GM21367 (cell line): ENCODE results near the gene KLHL7.
"Not testable (repeated sequence)": the region's sequence is repeated elsewhere in the genome, so short reads cannot be mapped to it uniquely, and the experiment has no call there.

Experiments used
- ATAC-seq: cut with Tn5 transposase; IDR thresholded peaks from one replicate; pipeline ENCODE4 v1.9.1; 2021; ENCODE audit not compliant: unreplicated experiment

Gene KLHL7

DNA sequence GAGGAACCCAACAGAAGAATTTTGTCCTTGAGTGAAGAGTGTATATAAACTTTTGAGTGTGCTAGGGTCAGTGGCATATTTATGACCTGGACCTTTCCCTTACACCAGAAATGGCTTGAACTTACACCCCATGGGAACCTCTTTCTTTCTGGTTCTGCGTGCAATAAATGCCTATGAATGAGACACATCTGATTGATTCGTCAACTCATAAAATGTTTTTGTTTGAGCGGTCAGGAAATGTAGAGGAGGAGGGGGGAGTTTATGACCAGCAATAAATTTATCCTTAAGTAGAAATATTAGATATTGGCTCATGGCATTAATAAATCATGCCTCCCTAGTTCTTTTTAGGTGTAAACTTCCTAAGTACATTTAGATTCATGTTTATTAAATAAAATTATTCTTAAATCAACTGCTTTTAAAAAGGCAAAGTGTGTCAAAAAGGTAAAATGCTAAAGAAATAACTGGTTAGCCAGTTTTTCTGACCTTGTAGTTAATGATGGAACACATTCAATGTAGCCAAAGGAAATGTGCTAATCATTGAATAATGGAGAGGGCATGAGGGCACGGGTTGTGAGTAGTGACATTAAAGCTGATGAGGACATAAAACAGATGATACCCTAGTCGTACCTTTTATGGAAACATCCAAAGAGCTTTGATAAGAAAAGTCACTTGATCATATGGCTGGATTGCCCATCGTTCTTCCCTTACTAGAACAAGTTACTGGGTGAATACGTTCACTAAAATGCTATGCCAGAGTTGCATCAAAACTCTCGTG is 62.7 kb downstream of the KLHL7 start:
- ATAC-seq: no peak

DNA sequence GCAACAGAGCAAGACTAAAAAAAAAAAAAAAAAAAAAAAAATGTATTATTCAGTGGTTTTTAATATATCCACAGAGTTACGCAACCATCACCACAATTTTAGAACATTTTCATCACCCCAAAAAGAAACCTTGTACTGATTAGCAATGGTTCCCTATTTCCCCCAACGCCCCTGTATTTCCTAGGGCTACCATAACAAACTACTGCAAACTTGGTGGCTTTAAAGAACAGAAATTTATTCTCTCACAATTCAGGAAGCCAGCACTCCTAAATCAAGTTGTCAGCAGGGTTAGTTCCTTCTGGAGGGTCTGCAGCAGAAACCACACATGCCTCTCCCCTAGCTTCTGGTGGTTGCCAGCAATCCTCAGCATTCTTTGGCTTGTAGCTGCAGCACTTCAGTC is 70.4 kb downstream of the KLHL7 start:
- ATAC-seq: no peak

DNA sequence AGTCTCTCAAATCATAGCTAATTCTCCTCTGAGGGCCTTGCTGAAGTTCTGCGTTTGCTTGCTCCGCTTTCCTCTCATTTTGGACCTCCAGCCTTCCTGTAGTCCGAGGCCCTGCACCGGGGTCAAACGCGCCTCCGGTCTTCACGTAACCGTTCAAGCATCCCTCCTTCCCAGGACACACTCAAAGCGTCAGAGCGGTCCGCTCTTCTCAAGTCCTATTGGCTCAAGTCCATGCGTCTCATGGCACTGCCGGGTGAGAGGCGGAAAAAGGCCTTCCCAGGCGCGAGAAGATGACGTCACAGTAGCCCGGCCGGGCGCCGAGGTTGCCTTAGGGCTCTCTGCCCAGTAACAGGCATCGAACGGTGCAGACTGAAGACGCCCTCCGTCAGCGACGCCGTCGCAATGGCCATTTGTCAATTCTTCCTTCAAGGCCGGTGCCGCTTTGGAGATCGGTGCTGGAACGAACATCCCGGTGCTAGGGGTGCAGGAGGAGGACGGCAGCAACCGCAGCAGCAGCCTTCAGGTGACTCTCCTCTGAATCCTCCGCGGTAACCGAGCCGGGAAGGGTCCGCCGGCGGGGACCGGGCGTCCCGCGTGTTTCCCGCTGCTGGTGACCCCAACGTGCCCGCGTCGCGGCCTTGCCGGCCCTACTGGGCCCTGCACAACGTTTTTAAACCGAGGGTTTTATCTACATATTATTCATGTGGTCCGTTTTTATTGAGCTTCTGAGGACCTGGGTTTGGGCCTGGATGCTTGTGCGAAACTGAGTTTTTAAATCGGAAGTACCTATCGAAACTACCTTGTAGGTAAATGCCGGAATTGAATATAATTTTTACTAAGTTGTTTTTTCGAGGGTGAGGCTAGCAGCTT is 76.3 kb downstream of the KLHL7 start, which contains the start of gene NUP42:
Gene NUP42, plus strand, starts transcription at position 365 of the 870 bp plus-strand sequence. Its CDS starts 38 bp downstream, at position 403.
- ATAC-seq: peak; percentile 92

DNA sequence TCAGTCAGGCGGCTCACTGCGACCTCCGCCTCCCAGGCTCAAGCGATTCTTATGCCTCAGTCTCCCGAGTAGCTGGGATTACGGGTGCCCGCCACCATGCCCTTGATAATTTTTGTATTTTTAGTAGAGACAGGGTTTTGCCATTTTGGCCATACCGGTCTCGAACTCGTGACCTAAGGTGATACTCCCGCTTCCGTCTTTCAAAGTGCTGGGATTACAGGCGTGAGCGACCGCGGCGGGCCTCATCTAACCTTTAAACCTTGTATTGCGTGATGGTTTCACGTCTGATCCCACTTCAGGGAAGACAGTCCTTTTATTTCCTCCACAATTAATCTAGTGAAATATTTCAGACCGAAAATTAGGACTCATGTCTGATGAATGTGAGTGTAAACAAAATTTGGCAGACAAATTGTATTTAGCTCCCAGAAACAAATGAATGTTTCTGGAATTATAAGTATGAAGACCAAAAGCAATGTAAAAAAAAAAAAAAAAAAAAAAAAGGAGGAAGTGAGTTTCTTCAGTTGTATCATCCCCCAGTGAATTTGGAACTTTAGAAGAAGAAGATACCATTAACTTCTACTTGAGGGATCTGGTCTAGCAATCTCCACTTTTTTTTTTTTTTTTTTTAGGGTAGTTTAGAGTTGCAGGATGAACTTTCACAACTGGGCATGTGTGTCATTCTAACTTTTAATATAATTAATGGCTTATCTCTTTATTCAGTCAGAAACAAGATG is 77.9 kb downstream of the KLHL7 start:
- no peak for ATAC-seq

DNA sequence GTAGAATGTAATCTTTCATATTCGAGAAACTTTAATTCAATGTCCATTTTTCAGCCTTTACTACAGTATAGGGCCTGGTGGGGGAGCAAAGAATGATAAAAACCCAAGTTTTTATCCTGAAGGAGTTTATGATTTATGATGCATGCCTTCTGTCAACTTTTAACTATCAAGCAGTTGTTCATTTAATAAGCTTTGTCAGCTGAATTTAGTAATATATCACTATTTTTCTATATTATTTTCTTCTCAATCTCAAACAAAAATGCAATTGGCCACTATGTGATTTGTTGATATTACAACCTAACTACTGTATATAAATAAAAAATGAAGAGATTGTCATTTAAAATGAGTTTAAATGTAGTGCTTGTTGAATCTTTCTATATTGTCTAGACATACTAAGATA is 78.7 kb downstream of the KLHL7 start:
- no peak for ATAC-seq

DNA sequence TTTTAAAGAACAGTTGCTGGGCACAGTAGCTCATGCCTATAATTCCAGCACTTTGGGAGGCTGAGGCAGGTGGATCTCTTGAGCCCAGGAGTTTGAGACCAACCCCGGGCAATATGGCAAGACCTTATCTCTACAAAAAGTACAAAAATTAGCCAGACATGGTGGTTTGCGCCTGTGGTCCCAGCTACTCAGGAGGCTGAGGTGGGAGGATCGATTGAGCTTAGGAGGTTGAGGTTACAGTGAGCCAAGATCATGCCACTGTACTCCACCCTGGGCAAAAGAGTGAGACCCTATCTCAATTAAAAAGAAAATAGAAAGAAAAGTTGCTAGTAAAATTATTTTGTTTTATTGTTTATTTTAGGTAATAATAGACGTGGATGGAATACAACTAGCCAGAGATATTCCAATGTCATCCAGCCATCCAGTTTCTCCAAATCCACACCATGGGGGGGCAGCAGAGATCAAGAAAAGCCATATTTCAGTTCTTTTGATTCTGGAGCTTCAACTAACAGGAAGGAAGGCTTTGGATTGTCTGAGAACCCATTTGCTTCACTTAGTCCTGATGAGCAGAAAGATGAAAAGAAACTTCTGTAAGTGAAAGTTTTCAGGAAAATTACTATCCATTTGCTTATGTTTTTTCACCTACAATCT is 79.2 kb downstream of the KLHL7 start:
- ATAC-seq: no peak

DNA sequence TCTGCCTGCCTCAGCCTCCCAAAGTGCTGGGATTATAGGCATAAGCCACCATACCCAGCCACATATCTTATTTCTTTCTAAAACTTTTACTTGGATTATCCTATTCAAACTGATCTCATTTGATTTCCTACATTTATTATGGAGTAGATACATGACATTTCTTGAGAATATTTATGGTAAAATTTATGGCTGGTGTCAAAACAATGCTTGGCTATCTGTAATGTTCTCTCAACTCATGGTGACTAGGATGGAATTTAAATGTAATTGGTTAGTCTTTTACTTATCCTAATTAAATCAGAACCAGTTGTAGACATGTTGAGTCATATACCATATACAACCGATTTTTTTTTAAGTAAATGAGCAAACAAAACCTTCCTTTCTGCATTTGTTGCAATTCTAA is 80.4 kb downstream of the KLHL7 start:
- ATAC-seq: no peak

DNA sequence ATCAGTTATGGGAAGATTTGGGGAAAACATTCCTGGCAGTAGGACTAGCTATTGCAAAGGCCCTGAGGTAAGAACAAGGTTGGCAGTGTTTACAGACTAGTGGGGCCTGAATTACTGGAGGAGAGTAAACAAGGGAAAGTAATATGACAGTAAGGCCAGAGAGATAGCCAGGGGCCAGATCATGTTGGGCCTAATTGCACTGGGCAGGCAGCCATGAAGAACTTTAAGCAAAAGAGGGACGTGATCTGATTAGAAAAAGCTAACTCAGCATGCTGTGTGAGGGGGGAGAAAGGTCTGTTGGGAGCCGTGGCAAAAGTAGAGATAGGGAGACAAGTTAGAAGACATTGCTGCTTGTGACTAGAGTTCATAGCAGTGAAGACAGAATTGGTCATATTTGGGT is 85.4 kb downstream of the KLHL7 start:
- ATAC-seq: no peak

DNA sequence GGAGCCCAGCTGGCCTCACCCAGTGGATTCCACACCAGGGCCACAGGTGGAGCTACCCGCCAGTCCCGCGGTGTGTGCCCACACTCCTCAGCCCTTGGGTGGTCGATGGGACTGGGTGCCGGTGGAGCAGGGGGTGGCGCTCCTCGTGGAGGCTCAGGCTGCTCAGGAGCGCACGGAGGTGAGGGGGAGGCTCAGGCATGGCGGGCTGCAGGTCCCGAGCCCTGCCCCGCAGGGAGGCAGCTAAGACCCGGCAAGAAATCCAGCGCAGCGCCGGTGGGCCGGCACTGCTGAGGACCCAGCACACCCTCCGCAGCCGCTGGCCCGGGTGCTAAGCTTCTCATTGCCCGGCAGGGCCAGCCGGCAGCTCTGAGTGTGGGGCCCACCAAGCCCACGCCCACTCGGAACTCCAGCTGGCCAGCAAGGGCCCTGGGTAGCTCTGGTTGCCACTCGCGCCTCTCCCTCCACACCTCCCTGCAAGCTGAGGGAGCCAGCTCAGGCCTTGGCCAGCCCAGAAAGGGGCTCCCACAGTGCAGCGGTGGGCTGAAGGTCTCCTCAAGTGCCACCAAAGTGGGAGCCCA is 88.2 kb downstream of the KLHL7 start:
- not testable (repeated sequence) for ATAC-seq

DNA sequence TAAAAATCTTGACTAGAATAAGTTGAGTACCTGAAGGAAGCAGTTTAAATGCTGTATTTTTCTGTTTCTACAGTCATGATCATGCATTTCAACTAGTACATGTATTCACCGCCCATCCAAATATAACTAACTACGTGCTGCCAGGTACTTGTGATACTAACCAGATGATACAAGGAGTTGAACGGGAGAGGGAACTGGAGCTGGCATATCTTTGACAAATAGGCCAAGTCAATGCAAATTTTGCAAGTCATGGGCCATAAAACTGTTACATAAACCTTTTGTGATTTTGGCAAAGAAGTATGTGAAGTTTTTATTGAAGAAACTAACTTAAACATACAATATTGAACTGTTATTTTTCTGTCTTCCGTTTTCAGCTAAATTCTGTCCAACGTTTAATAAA is 90.7 kb downstream of the KLHL7 start:
- no peak for ATAC-seq

DNA sequence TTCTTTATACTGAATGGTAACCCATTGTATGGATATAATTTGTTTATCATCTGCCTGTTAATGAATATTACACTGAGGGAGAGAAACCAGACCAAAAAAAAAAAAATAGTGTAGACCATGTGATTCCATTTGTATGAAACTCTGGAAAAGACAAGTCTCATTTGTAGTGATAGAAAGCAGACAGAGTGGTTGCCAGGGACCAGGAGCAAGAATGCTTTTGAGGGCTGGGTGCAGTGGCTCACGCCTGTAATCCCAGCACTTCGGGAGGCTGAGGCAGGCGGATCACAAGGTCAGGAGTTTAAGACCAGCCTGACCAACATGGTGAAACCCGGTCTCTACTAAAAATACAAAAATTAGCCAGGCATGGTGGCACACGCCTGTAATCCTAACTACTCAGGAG is 92.2 kb downstream of the KLHL7 start:
- ATAC-seq: not testable (repeated sequence)

DNA sequence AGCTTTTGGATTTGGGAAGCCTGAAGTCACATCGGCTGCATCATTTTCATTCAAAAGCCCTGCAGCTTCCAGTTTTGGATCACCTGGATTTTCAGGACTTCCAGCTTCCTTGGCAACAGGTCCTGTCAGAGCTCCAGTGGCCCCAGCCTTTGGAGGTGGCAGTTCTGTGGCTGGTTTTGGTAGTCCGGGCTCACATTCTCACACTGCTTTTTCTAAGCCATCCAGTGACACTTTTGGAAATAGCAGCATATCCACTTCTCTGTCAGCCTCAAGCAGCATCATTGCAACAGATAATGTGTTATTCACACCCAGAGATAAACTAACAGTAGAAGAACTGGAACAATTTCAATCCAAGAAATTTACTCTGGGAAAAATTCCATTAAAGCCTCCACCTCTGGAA is 94.7 kb downstream of the KLHL7 start:
- no peak for ATAC-seq

DNA sequence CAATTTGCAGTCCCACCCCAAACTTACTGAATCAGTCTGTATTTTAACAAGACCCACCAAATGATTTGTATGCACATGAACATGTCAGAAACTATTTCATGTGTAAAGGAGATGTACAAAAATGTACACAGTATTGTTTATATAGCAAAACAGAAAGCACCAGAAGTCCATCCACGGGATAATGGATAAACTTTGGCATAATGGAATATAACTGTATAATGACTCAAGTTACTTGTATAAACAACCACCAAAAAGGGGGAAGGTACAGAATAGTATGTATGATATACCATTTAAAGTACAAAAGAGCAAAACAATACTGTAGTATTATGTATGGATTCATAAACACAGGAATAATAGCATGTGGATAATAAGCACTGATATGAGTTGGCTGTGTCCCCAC is 98.7 kb downstream of the KLHL7 start:
- no peak for ATAC-seq

DNA sequence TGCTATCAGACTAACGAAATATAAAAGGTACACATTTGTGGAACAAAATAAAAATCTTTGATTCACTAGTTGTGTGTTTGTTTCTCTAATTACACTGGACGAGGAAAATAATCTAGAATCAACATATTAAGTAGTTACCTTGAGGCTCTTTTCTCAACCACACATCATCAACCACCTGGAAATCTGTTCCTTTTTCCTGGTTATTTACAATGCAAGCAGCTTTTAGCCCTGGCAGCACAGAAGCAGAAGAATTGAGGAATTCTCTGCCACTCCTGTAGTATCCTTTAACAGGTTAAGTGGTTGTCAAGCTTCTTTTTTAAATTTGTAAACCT is 100.0 kb downstream of the KLHL7 start:
- ATAC-seq: no peak

DNA sequence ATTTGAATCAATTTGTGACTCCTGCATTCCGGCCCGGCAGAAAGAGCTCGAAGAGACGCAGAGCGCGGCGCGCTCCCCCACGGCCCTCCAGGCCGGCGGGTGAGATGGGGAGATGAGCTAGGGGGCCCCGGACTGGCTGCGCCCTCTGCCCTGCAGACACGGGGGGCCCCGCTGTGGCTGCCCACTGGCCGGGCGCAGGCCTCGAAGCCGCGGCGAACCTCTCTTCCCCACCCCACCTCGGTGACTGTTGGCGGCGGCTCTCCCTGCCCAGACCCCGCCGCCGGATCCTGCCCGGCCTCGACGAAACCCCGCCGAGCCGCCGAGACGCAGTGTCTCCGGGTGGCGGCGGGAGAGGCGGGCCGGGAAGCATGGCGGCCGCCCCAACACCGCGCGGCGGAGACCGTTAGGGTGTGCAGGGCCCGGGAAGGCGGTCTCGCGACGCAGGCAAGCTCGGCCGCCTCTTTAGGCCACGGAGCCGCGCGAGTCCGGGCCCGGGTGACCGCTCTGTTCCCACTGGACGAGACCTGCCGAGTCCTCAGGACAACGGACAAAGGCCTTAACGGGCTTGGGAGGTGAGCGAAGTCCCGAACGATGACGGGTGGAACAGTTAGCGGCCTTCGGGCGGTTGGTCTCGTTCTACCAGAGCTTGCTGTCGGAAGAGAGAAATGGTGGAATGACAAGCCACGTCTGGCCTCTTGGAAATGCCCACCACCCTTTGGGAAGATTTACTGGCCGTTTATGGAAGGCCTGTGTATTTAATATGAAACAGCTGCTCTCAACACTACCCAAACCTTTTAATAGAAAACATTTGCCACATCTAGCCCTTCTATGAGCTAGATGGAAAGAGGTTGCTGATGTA is 100.6 kb downstream of the KLHL7 start:
- ATAC-seq: no peak

DNA sequence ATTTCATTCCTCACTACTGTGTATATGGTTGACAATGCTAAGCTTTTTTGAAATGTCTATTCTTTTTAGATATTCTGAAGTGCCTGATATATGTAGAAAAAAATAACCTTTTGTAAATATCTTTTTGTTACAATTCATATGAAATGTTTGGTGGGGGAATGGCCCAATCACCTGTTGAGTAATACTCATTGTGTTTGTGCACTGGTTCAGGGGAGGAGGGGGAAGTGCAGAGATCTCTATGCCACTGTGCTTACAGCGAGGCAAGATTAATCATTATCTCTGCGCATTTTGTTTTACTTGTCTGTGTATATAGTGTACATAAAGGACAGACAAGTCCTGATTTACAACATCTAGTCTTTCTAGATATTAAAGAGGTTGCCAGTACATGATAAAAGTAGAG is 101.4 kb downstream of the KLHL7 start:
- ATAC-seq: no peak

DNA sequence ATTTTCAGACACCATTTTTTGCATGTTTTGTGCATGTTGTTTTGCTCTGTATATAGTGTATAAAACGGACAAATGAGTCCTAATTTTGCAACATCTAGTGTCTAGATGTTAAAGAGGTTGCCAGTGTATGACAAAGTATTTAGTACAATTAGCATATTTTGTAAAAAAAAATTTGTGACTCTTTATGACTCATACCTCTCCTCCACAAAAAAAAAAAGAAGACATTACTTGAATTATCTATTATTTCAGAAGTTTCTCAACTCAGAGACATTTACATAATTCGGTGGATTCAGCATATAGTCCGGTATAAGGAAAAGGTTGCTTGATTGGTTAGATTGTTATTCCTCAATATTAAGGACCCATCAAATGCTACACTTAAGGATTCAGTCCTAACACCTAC is 102.3 kb downstream of the KLHL7 start:
- ATAC-seq: no peak

DNA sequence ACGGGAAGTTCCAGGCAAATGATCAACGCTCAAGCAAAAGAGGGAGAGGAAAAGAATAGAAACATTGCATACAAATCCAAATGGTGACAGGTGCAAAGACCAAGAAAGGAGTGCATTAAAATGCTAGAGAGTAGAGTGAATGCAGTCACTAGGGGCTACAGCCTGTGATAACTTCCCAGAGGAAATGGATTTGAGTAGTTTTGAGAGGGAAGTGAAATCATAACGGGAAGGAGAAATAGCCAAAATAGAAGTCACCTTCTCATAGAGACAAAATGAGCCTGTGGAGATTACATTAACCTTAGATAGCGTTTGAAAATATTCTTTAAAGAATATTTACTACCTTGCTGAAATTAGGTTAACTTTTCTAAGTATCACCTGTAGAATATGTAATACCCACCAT is 102.7 kb downstream of the KLHL7 start:
- no peak for ATAC-seq

DNA sequence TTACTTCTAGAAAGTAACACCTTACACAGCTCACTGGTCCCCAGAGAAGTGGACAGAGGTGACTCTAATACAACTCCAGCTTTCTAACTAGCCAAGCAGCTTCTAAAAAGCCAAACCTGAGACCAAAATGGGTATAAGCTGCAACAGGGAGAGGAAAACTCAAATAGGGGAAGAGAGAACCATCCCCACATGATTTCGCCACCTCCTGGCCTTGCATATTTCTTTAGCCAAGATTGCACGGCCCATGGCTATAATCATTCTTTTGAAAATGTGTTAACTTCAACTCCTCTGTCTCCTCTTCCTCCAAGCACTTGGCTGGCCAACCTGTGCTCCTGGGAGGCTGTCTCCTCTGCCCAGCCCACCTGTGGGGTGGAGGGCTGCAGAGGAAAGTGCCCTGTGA is 104.9 kb downstream of the KLHL7 start:
- ATAC-seq: no peak

DNA sequence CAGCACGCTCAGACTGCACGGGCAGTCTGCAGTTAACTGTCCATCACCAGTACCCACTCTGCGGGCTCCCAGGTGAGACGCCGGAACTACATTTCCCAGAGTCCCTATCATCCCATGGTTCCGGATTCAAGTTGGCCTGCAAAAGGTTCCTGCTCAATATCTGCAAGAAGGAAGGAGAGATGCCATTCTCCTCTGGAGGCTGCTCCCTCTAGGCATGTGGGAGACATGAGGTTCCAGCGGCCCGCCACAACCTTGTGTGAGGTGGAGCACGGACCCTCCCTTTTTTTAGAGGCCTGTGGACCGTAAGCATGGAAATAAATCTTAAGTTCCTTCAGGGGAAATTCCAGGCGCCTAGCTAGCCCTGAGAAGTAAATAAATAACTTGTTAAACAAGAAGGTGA is 106.0 kb downstream of the KLHL7 start:
- ATAC-seq: no peak
